Activated B cell treated with CpG ODN at 0.5 μM for 24 hours (primary cell): ENCODE data around the gene CHPF2. TPM values are rescaled to one million over a fixed set of nuclear protein-coding genes. Genes with fewer than 3 reads are reported as not detected.

ENCODE experiments used
- ATAC-seq: fragments of 200-7000 bp; cut with Tn5 transposase; one replicate; pipeline ENCODE4 v1.10.0; 2021; ENCODE audit warnings: low read depth, mild to moderate bottlenecking, moderate library complexity
- CTCF ChIA-PET: fragments of 350-600 bp; sonication (Branson Sonifier 250); formaldehyde crosslinking; loops from one replicate; lab custom pipeline; 2021; ENCODE audit warnings: antibody characterized with exemption; lab: Charles Lee
- POLR2A ChIA-PET: fragments of 350-600 bp; sonication (Branson Sonifier 250); formaldehyde crosslinking; loops from one replicate; lab custom pipeline; 2021; ENCODE audit warnings: antibody characterized with exemption; lab: Charles Lee
- DNase-seq: peaks from one replicate; pipeline ENCODE4 v3.0.0; 2022
- H3K27ac Mint-ChIP-seq: one replicate; pipeline ENCODE4 v1.8.0; 2020; ENCODE audit warnings: mixed read lengths
- H3K27me3 Mint-ChIP-seq: one replicate; pipeline ENCODE4 v1.8.0; 2021; ENCODE audit warnings: mixed read lengths
- H3K36me3 Mint-ChIP-seq: one replicate; pipeline ENCODE4 v1.8.0; 2021; ENCODE audit warnings: low read depth, mixed read lengths
- H3K4me1 Mint-ChIP-seq: one replicate; pipeline ENCODE4 v1.8.0; 2021; ENCODE audit warnings: mixed read lengths
- H3K4me3 Mint-ChIP-seq: one replicate; pipeline ENCODE4 v1.8.0; 2020; ENCODE audit warnings: mild to moderate bottlenecking, mixed read lengths
- H3K9me3 Mint-ChIP-seq: one replicate; pipeline ENCODE4 v1.8.0; 2020; ENCODE audit warnings: mixed read lengths
- intact Hi-C: fragments of 100-400 bp; cut with micrococcal nuclease; formaldehyde crosslinking; loops from one replicate; pipeline ENCODE4 v1.15.1; 2024
- total RNA-seq: library from RNA; stranded (reverse); gene quantifications from 2 replicates; pipeline ENCODE4 v1.2.3, GENCODE V29; 2022
- TF ChIP-seq, protein P1 (sequence below): fragments of 200-600 bp; IDR thresholded peaks from one replicate; pipeline ENCODE4 v1.8.0; 2022; ENCODE audit warnings: antibody characterized with exemption, mild to moderate bottlenecking

The CHPF2 gene
- total RNA-seq, 1 donor from 2014 or later, result 41.2 TPM

DNA sequence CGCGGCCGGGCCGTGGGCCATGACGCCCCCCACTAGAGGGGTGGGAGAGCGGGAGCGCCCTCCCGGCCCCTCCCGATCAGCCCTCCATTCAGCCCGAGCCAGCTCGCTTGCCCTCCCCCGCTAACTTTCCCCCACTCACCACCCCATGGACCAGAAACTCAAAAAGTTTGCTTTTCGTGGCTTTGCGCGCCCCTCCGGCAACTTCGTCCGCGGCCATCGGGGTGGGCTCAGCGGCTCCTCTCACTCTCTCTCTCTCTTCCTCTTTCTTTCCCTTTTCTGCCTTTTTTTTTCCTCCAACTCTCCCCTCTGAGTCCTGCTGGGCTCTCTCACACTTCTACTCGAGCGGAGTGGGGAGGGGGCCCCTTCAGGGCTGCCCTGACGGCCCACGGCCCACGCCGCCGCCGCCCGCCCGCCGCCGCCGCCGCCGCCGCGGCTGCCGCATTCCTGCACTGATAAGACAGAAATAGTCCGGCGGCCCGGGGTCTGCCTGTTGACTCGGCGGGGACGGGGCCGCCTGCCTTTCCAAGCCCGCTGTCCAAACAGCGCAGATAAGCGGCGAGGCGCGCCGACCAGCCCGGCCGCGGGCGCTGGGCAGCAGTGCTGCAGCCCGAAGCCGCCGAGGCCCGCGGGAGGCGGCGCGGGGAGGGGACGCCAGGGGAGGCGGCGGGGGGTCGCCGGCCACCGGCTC, 16.2 kb downstream of the CHPF2 start, which contains the start of gene SMARCD3:
SMARCD3 (minus strand) TSS at position 349 of the 688 bp plus-strand sequence; CDS start at position 217, 132 bp downstream.
- DNase-seq (no peak), ATAC-seq (peak; percentile 23)
- H3K4me3 Mint-ChIP-seq, result peak within 1 kb of the TSS; percentile 81
- TF ChIP-seq, protein P1, sequence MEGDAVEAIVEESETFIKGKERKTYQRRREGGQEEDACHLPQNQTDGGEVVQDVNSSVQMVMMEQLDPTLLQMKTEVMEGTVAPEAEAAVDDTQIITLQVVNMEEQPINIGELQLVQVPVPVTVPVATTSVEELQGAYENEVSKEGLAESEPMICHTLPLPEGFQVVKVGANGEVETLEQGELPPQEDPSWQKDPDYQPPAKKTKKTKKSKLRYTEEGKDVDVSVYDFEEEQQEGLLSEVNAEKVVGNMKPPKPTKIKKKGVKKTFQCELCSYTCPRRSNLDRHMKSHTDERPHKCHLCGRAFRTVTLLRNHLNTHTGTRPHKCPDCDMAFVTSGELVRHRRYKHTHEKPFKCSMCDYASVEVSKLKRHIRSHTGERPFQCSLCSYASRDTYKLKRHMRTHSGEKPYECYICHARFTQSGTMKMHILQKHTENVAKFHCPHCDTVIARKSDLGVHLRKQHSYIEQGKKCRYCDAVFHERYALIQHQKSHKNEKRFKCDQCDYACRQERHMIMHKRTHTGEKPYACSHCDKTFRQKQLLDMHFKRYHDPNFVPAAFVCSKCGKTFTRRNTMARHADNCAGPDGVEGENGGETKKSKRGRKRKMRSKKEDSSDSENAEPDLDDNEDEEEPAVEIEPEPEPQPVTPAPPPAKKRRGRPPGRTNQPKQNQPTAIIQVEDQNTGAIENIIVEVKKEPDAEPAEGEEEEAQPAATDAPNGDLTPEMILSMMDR, result no peak
- H3K9me3 Mint-ChIP-seq, result no peaks in the 10 kb centered on the region
- peak within 1 kb of the TSS; percentile 41 for H3K27ac Mint-ChIP-seq
- peaks cover 44% of the 10 kb centered on the region for H3K27me3 Mint-ChIP-seq
- no peaks in the 10 kb centered on the region for H3K36me3 Mint-ChIP-seq
- intact Hi-C loops, result no loop called here
- H3K4me1 Mint-ChIP-seq, result peaks cover 62% of the 10 kb centered on the region
- ChIA-PET CTCF (no interaction called here), POLR2A (interaction anchor here (0.7 to 1.3 kb wide), 4 partner anchors 16 to 103 kb away, joined by 3 to 12 read pairs (median 3); partner anchors contain the start of genes ABCF2 and CHPF2)

GRCh38 chr7:151249034-151249731, 16.9 kb downstream of the CHPF2 start:
- intact Hi-C loops, result no loop called here
- ATAC-seq (peak; percentile 26), DNase-seq (no peak)
- Mint-ChIP-seq H3K4me1 (peaks cover 55% of the 10 kb centered on the region), H3K9me3 (no peaks in the 10 kb centered on the region), H3K4me3 (peak overlapping the region; percentile 81), H3K27ac (peak overlapping the region; percentile 41), H3K36me3 (no peaks in the 10 kb centered on the region), H3K27me3 (peaks cover 46% of the 10 kb centered on the region)
- ChIA-PET CTCF (no interaction called here), POLR2A (interaction anchor here (0.6 to 1.0 kb wide), 4 partner anchors 22 to 159 kb away, joined by 3 to 20 read pairs (median 3); partner anchors contain the start of gene ABCF2)
- TF ChIP-seq, protein P1, result no peak

DNA sequence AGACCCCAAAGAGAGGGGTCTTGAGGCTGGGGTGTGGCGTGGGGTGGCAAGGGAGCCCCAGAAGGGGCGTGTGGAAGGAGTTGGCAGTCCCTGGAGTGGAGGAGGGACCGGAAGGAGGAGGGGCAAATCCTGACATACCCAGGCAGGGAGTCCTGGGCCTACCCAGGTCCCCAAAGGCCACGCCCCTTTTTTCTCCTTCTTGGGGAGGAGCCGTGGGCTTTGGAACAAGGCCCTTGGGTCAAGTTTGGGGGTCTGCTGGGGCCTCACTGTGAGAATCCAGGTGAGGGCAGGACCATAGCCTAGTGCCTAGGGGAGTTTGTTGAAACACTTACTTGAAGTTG, 17.4 kb downstream of the CHPF2 start:
- H3K27me3 Mint-ChIP-seq, result peaks cover 50% of the 10 kb centered on the region
- POLR2A ChIA-PET, result interaction anchor here (0.6 to 1.0 kb wide), 2 partner anchors 23 to 160 kb away, joined by 3 read pairs; partner anchors contain the start of gene ABCF2
- H3K4me1 Mint-ChIP-seq, result peaks cover 50% of the 10 kb centered on the region
- intact Hi-C loops, result no loop called here
- ATAC-seq (no peak), DNase-seq (no peak)
- no peaks in the 10 kb centered on the region for H3K9me3 Mint-ChIP-seq
- peak overlapping the region; percentile 81 for H3K4me3 Mint-ChIP-seq
- H3K27ac Mint-ChIP-seq, result no peak overlapping the region
- H3K36me3 Mint-ChIP-seq, result no peaks in the 10 kb centered on the region
- TF ChIP-seq, protein P1, result no peak
- CTCF ChIA-PET, result no interaction called here

- Mint-ChIP-seq H3K27ac (no peak overlapping the region), H3K4me3 (peak overlapping the region; percentile 69), H3K36me3 (no peaks in the 10 kb centered on the region), H3K4me1 (peaks cover 45% of the 10 kb centered on the region), H3K27me3 (peaks cover 52% of the 10 kb centered on the region), H3K9me3 (no peaks in the 10 kb centered on the region)
- DNase-seq (no peak), ATAC-seq (no peak)
- intact Hi-C loops, result no loop called here
- CTCF ChIA-PET, result no interaction called here
- POLR2A ChIA-PET, result interaction anchor here (0.7 to 1.2 kb wide), 2 partner anchors 18 to 23 kb away, joined by 3 read pairs; partner anchors contain the start of genes ABCF2 and CHPF2
- TF ChIP-seq, protein P1, result no peak
Measured at GRCh38 chr7:151250181-151251132, 18.2 kb downstream of the CHPF2 start.
